OCI-LY7 (cell line): ENCODE data around the gene NUP62.
"Not testable (repeated sequence)": the region's sequence is repeated elsewhere in the genome, so short reads cannot be mapped to it uniquely, and the experiment has no call there.

Experiments used
- EZH2phosphoT487 ChIP-seq: fragments of 200-600 bp; sonication (generic); IDR thresholded peaks from 2 replicates; pipeline ENCODE4 v1.6.1; 2018; ENCODE audit warnings: low read depth, borderline replicate concordance, mild to moderate bottlenecking, mixed run types, antibody characterized with exemption, low read length, moderate library complexity, mixed read lengths
- TF ChIP-seq, protein P1 (sequence below): fragments of 200-600 bp; sonication (generic); conservative IDR thresholded peaks from 2 replicates; pipeline ENCODE4 v1.5.1; 2014; ENCODE audit warnings: mild to moderate bottlenecking, antibody characterized with exemption, low read length, moderate library complexity, mixed read lengths

- TF ChIP-seq, protein P1, sequence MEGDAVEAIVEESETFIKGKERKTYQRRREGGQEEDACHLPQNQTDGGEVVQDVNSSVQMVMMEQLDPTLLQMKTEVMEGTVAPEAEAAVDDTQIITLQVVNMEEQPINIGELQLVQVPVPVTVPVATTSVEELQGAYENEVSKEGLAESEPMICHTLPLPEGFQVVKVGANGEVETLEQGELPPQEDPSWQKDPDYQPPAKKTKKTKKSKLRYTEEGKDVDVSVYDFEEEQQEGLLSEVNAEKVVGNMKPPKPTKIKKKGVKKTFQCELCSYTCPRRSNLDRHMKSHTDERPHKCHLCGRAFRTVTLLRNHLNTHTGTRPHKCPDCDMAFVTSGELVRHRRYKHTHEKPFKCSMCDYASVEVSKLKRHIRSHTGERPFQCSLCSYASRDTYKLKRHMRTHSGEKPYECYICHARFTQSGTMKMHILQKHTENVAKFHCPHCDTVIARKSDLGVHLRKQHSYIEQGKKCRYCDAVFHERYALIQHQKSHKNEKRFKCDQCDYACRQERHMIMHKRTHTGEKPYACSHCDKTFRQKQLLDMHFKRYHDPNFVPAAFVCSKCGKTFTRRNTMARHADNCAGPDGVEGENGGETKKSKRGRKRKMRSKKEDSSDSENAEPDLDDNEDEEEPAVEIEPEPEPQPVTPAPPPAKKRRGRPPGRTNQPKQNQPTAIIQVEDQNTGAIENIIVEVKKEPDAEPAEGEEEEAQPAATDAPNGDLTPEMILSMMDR = not testable (repeated sequence)
- TF ChIP-seq EZH2phosphoT487 = not testable (repeated sequence)
Observed at GRCh38 chr19:49969355-49969754, 40.1 kb upstream of the NUP62 start.
